Dermis microvascular lymphatic vessel endothelial cell (primary cell): Measurements from ENCODE around the gene BRD9. TPM values are rescaled to one million over a fixed set of nuclear protein-coding genes. Genes with fewer than 3 reads are reported as not detected.

Experiments used
- DNase-seq, 2 donors: peaks; one replicate each; pipeline versions ENCODE4 v3.0.0 to v3.0.0-alpha.2; 2010; ENCODE audit warnings: low read depth in 2 of 2
- total RNA-seq: library from RNA; depleted of rRNA; stranded (reverse); fragments of >200 nt; gene quantifications from 2 replicates; pipeline ENCODE4 v1.2.1, GENCODE V29; 2014

The BRD9 gene
- total RNA-seq, 1 donor from 2014 or later = 26.6 TPM

- DNase-seq = no peak
Observed at GRCh38 chr5:905139-905642, 12.6 kb upstream of the BRD9 start.

DNA sequence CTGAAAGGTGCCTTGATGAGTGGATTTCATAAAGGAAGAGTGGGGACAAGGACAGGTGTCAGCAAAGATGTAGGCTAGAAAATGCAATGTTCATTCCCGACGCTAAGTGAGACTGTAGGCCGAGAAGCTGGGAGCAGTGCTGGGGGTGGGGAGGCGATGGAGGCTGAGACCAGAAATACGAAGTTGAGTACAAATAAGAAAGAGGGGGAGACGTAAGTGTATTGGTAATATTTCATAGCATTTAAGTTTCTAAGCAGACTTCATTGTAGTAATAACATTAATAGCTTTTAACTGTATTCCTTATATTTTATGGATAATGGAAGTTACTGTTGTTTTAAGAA is 11.1 kb upstream of the BRD9 start:
- no peak for DNase-seq

GRCh38 chr5:902129-902916 is 9.7 kb upstream of the BRD9 start:
- DNase-seq = no peak

- DNase-seq = no peak
Observed at GRCh38 chr5:900781-901180, 8.2 kb upstream of the BRD9 start.

- DNase-seq = no peak
Observed at GRCh38 chr5:893711-894110, 1.1 kb upstream of the BRD9 start.

DNA sequence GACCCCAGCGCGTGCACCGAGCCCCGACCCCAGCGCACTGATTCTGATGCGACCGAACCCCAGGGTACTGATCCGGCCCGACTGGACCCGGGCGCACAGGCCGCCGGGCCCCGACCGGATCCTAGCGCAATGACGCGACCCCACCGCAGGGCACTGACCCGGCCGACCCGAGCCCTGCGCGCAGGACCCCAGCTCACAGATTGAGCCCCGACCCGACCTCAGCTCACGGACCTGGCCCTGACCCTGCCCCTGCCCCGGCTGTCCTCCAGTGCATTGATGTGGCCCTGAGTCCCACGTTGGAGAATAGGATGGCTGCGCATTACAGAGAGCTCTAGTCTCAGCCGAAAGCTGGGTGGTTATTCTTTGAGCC is 521 bp upstream of the BRD9 start:
- no peak for DNase-seq

DNA sequence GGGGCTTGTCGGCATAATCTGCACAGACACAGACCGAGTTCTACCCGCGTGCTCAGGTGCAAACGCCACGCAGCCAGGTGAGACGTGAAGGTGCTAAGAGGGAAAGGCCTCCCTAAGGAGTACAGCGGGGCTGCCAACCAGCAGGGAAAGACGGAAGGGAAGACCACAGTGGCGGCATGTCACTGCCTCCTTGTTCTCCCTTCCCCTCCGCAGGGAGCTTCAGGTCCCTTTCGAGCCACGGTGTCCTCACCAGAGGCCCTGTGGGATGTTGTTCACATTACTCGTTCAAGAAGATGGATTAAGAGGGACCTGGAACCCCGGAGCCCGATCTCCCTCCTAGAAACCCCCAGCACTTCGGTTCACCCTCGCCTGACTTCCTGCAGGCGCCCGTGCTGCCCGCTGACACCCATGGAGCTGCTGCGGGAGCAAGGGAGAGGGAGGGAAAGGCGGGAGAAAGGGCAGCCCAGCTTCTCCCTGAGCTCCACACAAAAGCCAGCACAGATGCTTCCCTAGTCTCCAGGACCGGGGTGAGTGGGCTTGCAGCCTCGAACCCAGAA is 686 bp downstream of the BRD9 start:
- DNase-seq = peak in 1 of 2 donors; percentile 32

DNA sequence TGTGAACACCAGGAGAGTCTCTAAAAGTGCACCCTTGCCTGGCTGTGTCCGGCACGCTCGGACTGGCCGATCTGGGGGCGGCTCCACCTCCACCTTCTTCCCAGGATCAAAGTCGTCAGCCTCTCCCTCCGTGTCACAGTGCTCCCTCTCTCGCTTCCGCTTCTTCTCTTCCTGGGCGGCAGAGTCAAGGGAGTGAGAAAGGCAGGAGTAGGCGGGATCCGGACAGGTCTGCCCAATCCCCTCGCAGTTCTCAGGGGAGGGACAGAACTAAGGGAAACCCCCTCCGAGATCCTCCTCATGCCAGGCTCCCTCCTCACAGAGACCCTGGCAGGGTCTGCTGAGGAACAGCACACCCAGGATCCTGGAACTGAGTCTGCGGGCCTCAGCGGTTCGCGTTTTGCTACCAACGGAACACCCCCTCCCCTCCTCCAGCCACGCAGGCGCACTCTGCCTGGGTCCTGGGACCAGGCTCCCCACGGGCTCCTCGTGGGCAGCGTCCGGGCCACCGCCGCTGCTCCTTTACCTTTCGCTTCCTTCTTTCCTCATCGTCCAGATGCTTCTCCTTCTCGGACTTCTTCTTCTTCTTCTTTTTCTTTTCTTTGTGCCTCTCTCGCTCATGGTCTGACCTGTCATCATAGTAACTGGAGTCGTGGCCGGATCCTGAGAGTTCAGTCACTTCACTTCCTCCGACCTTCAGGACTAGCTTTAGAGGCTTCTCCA is 1.3 kb downstream of the BRD9 start:
- DNase-seq = no peak

DNA sequence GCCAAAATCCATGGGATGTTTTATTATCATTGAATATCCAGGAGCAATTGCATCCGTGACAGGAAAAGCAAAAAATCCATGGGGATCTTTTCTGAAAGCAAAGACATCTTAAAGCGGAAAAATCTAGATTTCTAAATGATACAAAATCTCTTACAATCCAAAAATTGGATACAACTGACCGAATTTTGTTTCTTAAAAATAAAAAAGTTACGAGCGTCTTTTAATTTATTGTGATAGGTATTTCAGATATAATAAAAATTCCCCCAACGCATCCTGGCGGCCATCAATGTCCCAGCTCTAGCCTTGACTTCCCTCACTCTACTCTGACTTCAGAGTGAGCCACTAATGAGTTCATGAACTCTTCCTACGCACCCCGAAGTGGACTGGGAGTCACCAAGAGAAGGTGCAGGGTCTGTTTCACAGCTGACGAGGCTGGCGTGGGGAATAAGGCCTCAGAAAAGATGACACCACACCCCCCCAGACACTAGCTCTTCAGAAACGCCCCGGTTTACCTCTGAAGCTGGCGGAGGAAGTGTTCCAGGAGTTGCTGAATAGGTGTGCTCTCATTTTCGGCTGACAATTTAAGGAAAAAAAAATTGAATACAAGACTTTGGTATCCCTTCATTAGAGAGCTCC is 3.4 kb downstream of the BRD9 start:
- no peak for DNase-seq

DNA sequence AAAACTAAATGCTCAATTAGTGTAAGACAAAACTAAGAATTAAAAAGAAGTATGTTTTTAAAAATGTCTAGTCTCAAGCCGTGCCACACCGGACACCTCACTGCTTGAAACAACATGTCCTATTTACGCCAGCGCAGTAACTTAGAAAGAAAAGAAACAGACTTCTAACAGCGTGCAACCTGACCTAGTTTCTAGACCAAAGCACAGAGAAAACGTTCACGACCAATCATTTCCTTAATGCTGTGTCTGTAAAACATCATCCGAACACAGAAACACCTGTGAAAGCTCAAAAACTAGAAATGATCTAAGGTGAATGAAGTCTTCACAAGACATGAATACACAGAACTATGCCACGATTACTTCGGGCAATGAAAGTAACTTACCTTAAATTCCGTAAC is 4.0 kb downstream of the BRD9 start:
- no peak for DNase-seq

GRCh38 chr5:887947-888637 is 4.5 kb downstream of the BRD9 start:
- no peak for DNase-seq

DNA sequence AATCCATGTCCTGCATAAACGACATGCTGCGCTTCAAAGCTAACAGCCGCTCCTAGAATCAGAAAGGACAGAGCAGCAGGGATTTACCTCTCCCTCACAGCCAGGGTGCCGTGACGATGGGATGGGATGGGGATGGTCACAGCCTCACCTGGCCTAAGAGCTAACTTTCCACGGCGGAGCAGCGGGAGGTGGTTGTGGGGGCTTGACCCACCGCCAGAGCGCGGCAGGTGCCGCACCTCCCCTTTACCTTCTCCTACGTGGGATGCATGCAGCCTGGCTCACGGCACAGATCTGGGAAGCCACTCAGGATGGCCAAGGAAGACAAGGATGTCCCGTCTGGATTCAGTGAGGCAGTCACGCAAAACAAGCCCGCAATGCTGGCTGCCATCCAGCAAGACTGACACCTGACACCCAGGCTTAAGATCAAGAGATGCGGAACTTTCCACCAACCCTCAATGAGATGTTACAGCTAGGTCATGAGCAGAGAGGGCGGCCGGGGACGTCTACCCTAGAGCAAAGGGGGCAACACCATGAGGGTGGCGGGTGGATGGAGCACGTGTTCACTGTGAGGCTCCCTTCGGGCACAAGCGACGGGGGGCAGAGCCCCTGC is 5.8 kb downstream of the BRD9 start:
- DNase-seq = no peak

DNA sequence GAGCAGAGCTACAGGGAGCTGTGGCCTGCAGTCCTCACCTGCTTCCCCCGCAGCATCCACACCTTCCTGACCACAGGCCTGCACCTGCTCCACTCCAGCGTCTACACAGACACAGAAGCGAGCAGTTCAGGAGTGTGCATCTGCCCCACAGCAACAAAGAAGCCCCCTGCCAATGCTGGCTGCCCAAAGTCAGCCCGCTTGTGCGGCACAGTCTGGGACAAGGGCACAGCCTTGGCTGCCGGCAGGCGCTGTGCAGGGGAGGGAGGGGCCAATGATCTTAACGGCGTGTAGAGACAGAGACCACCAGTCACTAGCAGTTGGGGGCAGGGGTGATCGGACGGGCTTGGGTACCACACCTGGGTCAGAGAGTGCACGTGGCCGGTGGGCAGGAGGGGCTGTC is 6.6 kb downstream of the BRD9 start:
- DNase-seq = no peak

- no peak for DNase-seq
Observed at GRCh38 chr5:885529-885928, 7.1 kb downstream of the BRD9 start.

DNA sequence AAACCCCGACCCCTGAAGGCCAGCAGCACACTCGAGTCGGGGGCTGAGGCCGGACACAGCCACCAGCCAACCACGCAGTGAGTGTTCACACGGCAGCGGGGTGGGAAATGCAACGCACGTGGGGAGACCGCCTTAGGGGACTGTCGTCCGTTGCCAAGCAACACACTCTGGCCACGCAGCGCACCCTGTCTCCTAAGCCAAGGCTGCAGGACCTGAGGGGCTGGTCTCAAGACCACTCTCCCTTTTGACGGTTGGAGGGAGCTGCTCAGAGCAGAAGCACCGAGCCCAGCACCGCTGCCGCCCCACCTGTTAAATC is 7.5 kb downstream of the BRD9 start:
- no peak for DNase-seq

GRCh38 chr5:884345-885126 is 8.1 kb downstream of the BRD9 start:
- no peak for DNase-seq

- DNase-seq = no peak
Observed at GRCh38 chr5:883475-884181, 9.0 kb downstream of the BRD9 start.

GRCh38 chr5:882253-883183 is 10.1 kb downstream of the BRD9 start:
- DNase-seq = no peak

DNA sequence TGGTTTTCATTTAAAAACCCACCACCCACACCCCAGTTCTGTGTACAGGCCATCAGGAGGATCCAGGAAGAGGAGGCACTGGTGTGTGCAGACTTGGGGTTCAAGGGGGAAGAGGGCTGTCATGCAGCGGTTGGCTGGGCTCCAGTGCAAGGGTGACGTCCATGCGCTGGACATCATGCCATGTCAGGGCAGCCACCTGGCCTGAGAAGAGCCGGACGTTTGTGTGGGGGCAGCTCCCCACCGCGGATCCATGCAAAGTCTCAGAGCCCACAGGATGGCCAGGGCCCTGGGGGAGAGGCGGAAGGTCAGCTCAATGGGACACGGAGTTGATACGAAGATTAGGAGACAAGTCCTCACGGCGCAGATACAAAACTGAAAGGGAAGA is 11.1 kb downstream of the BRD9 start:
- DNase-seq = no peak
